AG04450 (cell line): ENCODE results near the gene FSTL1. TPM values are rescaled to one million over a fixed set of nuclear protein-coding genes. Genes with fewer than 3 reads are reported as not detected.

Source experiments
- CTCF ChIA-PET: fragments of 300-600, 350-600 bp; formaldehyde crosslinking; extraction: SDS; loops from one replicate; lab custom pipeline; 2022; ENCODE audit warnings: antibody characterized with exemption, inconsistent platforms; lab: Charles Lee
- POLR2A ChIA-PET: fragments of 350-600 bp; formaldehyde crosslinking; extraction: SDS; loops from one replicate; lab custom pipeline; 2021; ENCODE audit warnings: antibody characterized with exemption, inconsistent platforms; lab: Yijun Ruan, JAX
- DNase-seq: peaks from one replicate; pipeline ENCODE4 v3.0.0-alpha.2; 2011; ENCODE audit warnings: low read depth, low spot score
- H3K27ac ChIP-seq: one replicate; pipeline ENCODE4 v1.5.1; 2012; ENCODE audit warnings: low read depth, low read length, control low read depth
- H3K27me3 ChIP-seq: one replicate; pipeline ENCODE4 v1.6.0; 2012; ENCODE audit warnings: low read length; ENCODE audit not compliant: control insufficient read depth, insufficient read depth
- H3K4me3 ChIP-seq: 2 replicates; pipeline ENCODE4 v1.5.1; 2011; ENCODE audit warnings: mild to moderate bottlenecking, low read depth, low read length, control low read depth
- H3K9me3 ChIP-seq: 2 replicates; pipeline ENCODE4 v1.5.1; 2012; ENCODE audit warnings: low read length; ENCODE audit not compliant: control insufficient read depth, insufficient read depth
- polyA plus RNA-seq: library from polyadenylated mRNA; depleted of rRNA; stranded (reverse); fragments of >200 nt; gene quantifications from 2 replicates; pipeline ENCODE4 v1.2.3, GENCODE V29; 2011
- TF ChIP-seq, protein P1 (sequence below): IDR thresholded peaks from 2 replicates; pipeline ENCODE4 v1.5.1; 2011; ENCODE audit warnings: low read depth, low read length, control low read depth, inconsistent platforms

Gene FSTL1
- polyA plus RNA-seq, 1 experiment = 1,126 TPM

DNA sequence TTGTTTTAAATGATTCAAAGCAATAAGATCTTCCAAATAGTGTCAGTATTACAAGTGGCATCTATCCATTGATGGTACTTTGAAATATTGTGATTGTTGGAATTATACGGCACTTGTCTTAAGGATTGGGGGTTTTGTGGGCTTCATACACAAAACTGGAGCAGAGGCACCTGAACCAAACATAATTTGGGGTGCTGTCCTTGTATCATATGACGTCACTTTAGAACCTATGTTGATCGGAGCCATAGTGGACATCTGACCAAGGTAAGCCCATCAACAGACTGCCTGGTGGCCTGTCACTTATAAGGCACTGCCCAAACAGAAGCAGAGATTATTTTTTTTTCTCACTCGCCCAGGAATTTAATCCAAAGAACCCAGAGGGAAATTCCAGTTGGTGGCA is 98.8 kb downstream of the FSTL1 start:
- ChIA-PET POLR2A (no interaction called here), CTCF (interaction anchor here (1.2 kb wide), 2 partner anchors 63 to 65 kb away, joined by 3 to 4 read pairs; no protein-coding TSS in a partner anchor)
- DNase-seq = no peak
- TF ChIP-seq, protein P1, sequence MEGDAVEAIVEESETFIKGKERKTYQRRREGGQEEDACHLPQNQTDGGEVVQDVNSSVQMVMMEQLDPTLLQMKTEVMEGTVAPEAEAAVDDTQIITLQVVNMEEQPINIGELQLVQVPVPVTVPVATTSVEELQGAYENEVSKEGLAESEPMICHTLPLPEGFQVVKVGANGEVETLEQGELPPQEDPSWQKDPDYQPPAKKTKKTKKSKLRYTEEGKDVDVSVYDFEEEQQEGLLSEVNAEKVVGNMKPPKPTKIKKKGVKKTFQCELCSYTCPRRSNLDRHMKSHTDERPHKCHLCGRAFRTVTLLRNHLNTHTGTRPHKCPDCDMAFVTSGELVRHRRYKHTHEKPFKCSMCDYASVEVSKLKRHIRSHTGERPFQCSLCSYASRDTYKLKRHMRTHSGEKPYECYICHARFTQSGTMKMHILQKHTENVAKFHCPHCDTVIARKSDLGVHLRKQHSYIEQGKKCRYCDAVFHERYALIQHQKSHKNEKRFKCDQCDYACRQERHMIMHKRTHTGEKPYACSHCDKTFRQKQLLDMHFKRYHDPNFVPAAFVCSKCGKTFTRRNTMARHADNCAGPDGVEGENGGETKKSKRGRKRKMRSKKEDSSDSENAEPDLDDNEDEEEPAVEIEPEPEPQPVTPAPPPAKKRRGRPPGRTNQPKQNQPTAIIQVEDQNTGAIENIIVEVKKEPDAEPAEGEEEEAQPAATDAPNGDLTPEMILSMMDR = no peak
- Histone ChIP-seq H3K4me3 (no peak overlapping the region), H3K9me3 (no peaks in the 10 kb centered on the region; the same call in 1 of the 2 replicates), H3K27ac (no peak overlapping the region), H3K27me3 (peaks cover 11% of the 10 kb centered on the region)

DNA sequence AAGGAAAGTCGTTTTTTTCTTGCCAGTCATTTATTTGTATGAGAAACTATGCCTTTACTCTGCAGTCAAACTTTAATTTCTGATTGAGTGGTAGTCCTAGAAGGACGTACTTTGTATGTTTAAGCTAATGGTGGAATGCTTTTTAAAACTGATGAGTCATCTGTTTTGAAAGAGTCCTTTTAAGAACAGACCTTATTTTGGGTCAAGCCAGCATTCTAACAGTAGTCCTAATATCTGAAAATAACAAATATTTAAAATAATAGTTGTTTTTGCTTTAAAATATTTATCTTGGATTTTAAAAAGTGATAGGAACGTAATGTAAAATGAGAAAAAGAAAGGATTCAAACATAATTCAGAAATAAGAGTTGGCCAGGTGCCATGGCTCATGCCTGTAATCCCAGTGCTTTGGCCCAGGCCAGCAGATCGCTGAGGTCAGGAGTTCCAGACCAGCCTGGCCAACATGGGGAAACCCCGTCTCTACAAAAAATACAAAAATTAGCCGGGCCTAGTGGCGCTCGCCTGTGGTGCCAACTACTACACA is 100.3 kb downstream of the FSTL1 start:
- ChIA-PET CTCF (interaction anchor here (1.8 to 3.0 kb wide), 2 partner anchors 67 to 208 kb away, joined by 12 to 13 read pairs; no protein-coding TSS in a partner anchor), POLR2A (interaction anchor here (0.7 to 2.7 kb wide), 6 partner anchors 43 to 263 kb away, joined by 3 to 16 read pairs (median 8); partner anchors contain the start of gene FSTL1)
- DNase-seq = peak; percentile 54
- Histone ChIP-seq H3K27me3 (peaks cover 5% of the 10 kb centered on the region), H3K27ac (no peak overlapping the region), H3K4me3 (no peak overlapping the region; the same call in 1 of the 2 replicates), H3K9me3 (no peaks in the 10 kb centered on the region; the same call in 1 of the 2 replicates)
- TF ChIP-seq, protein P1 = no peak

- ChIA-PET CTCF (interaction anchor here (1.8 to 3.0 kb wide), 2 partner anchors 68 to 209 kb away, joined by 12 to 13 read pairs; no protein-coding TSS in a partner anchor), POLR2A (interaction anchor here (0.6 to 2.7 kb wide), 11 partner anchors 18 to 358 kb away, joined by 3 to 16 read pairs (median 5); partner anchors contain the start of gene FSTL1)
Observed at GRCh38 chr3:120349855-120350125, 101.0 kb downstream of the FSTL1 start.

DNA sequence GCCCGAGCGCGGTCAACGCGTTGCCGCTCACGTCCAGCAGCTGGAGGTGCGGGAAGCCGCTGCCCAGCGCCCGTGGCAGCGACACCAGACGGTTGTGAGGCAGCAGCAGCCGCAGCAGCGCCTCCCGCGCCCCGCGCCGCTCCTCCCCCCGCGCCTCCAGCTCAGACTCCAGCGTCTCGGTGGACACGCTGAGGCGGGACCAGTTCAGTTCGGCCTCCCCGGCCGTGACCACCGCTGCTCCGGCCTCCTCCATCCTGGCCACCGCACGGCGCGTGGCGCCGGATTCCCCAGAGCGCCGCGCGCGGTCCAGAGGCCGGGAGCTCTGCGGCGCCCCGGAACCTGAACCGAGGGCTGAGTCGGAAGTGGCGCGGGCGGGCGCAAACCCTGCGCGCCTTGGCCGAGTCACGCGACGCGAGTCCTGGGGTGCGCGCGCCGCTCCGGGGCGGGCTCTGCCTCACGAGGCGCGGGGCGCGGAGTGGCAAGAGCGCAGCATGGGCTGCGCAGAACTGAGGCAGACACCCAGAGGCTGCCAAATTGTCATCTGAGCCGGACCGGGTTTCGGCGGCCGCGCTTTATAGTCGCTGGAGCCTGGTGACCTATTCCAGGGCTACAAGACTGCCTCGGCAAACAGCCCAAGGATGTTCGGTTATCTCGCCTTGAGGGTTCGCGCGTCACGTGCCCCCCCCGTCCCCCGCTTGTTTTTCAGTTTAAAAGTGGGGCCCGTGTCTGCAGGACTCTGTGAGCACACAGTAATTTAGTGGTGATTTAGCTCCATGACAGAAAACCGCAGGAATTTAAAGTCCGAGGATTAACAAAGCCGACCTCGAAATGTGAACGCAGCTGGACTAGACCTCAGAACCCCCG is 101.6 kb downstream of the FSTL1 start, which contains the start of gene LRRC58:
LRRC58 (minus strand) TSS at position 364 of the 864 bp plus-strand sequence; CDS start at position 253, 111 bp downstream.
- Histone ChIP-seq H3K9me3 (no peaks in the 10 kb centered on the region; the same call in 1 of the 2 replicates), H3K27me3 (no peaks in the 10 kb centered on the region), H3K27ac (peak within 1 kb of the TSS; percentile 91), H3K4me3 (peak within 1 kb of the TSS; percentile 84)
- CTCF ChIA-PET = interaction anchor here (0.9 to 3.0 kb wide), 4 partner anchors 68 to 457 kb away, joined by 3 to 13 read pairs (median 8); no protein-coding TSS in a partner anchor
- POLR2A ChIA-PET = interaction anchor here (0.6 to 2.7 kb wide), 15 partner anchors 17 to 357 kb away, joined by 3 to 16 read pairs (median 4); partner anchors contain the start of gene FSTL1
- DNase-seq = peak; percentile 74
- TF ChIP-seq, protein P1 = peak; percentile 33; the same call in 1 of the 2 replicates

More at GRCh38 chr3:120349855-120350125, 101.0 kb downstream of the FSTL1 start:
- no peak for DNase-seq
- Histone ChIP-seq H3K27ac (peak overlapping the region; percentile 91), H3K9me3 (no peaks in the 10 kb centered on the region; the same call in 1 of the 2 replicates), H3K27me3 (no peaks in the 10 kb centered on the region), H3K4me3 (peak overlapping the region; percentile 84)
- TF ChIP-seq, protein P1 = no peak
